A549 (cell line): Measurements from ENCODE around the gene C9orf57.
"Not testable (repeated sequence)": the region's sequence is repeated elsewhere in the genome, so short reads cannot be mapped to it uniquely, and the experiment has no call there.

Experiments
- BCL3 ChIP-seq: fragments of >200 bp; sonication (Bioruptor Twin); formaldehyde crosslinking; IDR thresholded peaks from 3 replicates; pipeline ENCODE4 v1.6.1; 2016
- CTCF ChIP-seq: fragments of >200 bp; sonication (Bioruptor Twin); formaldehyde crosslinking; IDR thresholded peaks from 3 replicates; pipeline ENCODE4 v1.5.1; 2016
- HOXA7 ChIP-seq: fragments of 250-450 bp; sonication (Bioruptor Pico); IDR thresholded peaks from 2 replicates; pipeline ENCODE4 v1.5.0; 2020; ENCODE audit warnings: mild to moderate bottlenecking, moderate library complexity
- KDM5A ChIP-seq: fragments of 200-600 bp; sonication (generic); IDR thresholded peaks from 2 replicates; pipeline ENCODE4 v1.6.1; 2016; ENCODE audit warnings: antibody characterized with exemption, mild to moderate bottlenecking
- MAFK ChIP-seq: fragments of 450-650 bp; IDR thresholded peaks from 2 replicates; pipeline ENCODE4 v1.6.1; 2014; ENCODE audit not compliant: partially characterized antibody
- NFE2L2 ChIP-seq: fragments of 150-350 bp; conservative IDR thresholded peaks from 2 replicates; pipeline ENCODE4 v1.6.1; 2014; ENCODE audit warnings: low read length
- POLR2A ChIP-seq: IDR thresholded peaks from 2 replicates; pipeline ENCODE4 v1.6.1; 2012; ENCODE audit warnings: mild to moderate bottlenecking, low read length
- RNF2 ChIP-seq: fragments of 200-600 bp; sonication (generic); IDR thresholded peaks from 2 replicates; pipeline ENCODE4 v1.6.1; 2016; ENCODE audit warnings: low read depth, mild to moderate bottlenecking, antibody characterized with exemption, moderate library complexity, borderline replicate concordance

GRCh38 chr9:72007726-72008125 lies 52.7 kb downstream of the C9orf57 start:
- TF ChIP-seq CTCF; KDM5A; NFE2L2; POLR2A; RNF2; BCL3; HOXA7 (CRISPR knock-in tag); MAFK: not testable (repeated sequence)
